HG02852 (cell line): ENCODE measurements around the gene FAM241A.
A peak's percentile ranks its signal among the peaks of the same experiment; 100 is the strongest.

Experiments
- ATAC-seq: cut with Tn5 transposase; IDR thresholded peaks from one replicate; pipeline ENCODE4 v1.9.1; 2021; ENCODE audit warnings: mild to moderate bottlenecking, moderate library complexity; ENCODE audit not compliant: unreplicated experiment

FAM241A gene

DNA sequence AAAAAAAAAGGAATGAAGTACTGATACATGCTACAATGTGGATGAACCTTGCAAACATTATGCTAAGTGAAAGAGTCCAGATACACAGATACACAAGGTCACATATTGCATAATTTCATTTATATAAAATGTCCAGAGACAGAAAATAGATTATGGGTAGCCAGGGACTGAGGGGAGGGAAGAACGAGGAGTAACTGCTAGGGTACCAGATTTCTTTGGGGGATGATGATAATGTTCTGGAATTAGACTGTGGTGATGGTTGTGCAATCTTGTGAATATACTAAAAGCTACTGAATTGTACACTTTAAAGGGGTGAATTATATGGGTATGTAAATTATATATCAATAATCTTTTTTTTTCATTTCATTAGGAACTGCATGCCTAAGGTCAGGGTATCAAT, 65.5 kb downstream of the FAM241A start:
- ATAC-seq = no peak

DNA sequence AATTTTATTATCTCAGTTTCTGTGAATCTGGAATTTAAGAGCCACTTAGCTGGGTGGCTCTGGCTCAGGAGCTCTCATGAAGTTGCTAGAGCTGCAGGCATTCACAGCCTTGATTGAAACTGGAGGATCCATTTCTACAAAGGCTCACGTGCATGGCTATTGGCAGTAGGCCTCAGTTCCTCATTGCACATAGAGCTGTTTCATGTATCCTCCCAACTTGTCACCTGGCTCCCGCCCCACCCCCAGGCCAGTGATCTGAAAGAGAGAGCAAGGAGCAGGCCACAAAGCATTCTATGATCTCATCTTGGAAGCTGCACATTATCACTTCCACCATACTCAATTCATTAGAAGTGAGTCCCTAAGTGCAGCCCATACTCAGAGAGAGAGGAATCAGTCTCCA, 67.8 kb downstream of the FAM241A start:
- peak; percentile 82 for ATAC-seq

DNA sequence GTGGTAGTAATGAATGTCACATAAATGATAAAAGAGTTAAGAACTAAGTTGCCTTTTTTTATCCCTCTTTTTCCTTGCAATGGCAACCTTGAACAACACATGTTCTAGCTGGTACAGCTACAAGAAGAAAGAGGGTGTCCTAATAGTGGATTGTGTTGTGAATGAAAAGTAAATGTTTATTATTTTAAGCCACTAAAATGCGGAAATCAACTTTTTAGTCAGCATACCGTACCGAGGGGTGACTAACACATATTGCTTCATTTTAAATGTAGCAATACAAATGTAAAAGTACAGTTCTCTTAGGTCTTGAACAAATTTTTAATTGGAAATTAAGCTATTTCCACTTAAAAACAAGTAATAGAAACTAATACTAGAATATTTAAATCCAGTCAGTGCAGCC, 68.6 kb downstream of the FAM241A start:
- ATAC-seq = no peak

DNA sequence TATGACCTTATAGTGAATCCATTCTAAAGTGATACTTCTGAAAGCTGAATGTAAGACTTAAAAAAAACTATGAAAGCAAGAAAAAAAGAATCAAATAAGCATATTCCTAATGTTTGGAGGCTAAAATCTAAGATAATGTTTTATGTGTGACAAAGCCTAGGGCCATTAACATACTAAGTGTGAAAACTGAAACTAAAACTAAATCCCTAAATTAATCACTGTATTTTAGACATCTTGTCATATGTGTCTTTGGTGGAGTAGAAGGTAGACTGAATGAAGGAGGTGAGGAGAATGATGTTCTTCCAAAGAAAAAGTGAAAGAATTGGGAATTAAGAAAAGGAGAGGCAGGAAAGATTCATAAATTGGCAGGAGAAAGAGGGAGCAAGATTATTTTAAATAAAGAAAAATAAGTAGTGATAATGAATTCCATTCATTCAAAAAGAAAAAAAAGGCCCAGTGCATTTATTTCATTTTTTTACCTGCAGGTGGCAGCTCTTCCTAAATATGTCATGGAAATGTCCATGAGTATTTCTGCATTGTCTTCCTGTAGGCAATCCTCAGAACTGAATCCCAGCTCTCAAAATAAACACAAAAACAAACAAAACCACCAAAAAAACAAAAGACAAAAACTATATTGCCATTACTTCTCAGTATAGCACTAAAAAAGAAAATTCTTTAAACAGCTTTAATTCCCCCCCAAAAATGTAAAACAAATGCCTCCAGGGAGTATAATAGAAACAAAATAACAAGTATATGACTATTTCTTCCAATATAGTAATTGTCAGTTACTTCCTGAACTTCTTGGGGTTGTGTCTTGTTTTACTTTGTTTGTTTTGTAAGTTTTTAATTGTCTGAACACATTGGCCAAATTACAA, 69.4 kb downstream of the FAM241A start:
- no peak for ATAC-seq

DNA sequence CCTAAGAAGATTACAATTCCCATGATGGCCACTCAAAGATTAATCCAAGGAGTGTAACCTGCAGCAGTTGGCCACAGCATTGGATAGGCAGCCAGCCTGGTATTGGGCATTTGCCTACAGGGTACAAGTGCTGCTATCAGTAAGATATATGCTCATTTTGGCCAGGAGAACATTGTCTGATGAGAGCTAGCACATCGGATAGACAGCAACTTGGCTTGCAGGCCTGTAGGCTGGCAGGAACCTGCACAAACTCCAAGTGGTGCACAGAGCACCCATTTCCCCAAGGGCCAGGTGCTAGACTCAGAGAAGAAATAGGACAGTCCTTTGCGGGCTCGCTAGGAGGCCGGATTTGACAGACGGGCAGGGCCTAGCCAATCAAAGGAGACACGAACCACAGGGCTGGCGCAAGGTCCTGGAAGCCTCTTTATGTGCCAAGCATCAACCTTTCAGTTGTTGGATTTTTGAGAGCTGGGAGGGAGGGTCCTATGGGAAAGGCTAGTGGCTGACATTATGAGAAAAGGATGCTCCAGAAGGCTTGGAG, 74.6 kb downstream of the FAM241A start:
- ATAC-seq = no peak

DNA sequence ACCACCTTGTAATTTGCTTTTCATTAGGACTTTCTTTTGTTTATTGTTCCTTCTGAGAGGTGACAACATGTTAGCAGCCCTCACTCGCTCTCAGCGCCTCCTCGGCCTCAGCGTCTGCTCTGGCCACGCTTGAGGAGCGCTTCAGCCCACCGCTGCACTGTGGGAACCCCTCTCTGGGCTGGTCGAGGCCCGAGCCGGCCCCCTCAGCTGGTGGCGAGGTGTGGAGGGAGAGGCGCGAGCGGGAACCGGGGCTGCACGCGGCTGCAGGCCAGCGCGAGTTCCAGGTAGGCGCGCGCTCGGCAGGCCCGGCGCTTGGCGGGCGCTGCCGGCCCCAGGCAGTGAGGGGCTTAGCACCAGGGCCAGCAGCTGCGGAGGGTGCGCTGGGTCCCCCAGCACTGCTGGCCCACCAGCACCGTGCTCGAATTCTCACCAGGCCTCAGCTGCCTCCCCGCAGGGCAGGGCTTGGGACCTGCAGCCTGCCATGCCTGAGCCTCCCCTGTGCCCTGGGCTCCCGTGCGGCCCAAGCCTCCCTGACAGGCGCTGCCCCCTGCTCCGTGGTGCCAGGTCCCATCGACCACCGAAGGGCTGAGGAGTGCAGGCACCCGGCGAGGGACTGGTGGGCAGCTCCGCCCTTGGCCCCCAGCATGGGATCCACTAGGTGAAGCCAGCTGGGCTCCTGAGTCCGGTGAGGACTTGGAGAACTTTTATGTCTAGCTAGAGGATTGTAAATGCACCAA, 77.1 kb downstream of the FAM241A start:
- ATAC-seq = no peak

DNA sequence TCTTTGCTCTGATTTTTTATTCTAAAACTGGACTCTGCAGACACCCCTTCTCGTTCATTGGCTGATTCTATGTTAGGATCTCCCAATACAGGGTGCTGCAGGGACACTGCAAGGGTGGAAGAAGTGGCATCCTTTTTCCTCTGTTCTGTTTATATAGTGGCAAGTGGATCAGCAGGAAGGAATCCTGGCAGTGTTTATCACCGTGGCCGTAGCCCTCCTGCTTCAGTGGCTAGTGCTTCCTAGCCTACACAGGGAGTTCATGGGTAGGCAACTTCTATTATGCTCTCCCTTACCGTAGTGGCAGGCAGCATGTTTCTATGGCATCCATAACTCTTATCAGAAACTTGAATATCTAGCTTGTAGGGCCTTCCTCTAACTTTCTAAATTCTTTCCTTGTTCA, 79.9 kb downstream of the FAM241A start:
- no peak for ATAC-seq

DNA sequence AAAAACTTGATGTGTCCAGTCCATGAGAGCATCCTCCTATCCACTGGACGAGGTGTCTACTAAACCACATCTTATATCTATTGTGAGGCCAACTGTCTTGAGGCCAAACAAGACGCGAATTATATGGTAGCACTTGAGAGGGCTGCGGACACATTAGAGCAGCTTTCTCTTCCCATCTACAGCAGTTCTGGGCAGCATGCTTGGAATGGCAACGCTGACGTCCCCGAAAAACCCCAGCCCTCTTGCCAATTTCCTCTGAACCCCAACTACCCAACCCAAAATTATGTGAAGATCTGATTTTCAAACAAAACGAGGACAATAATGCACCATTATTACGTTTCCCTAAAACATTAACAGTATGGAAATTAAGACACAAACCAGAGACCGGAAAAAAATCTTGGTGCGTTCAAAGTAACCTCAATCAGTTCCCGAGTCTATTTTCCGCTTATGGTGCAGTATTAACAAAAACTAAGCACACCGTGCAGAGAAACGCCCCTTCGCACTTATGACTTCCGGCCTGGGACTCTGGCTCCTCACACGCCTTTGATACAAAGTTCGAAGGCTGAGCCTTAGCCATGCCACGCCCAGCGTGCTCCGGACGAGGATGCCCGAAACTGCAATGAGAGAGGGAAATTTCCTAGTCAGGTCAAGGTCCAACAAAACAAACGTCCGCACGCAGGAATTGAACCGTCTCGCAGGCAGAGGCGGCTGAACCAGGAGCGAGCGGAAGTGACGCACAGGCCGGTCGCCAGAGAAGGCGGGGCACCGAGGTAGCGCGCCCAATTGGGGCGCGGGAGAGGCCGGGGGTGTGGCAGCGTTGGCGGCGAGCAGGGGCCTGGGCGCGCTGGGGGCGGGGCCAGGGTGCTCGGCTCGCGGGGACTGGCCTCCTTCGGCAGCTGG, 85.9 kb downstream of the FAM241A start:
- ATAC-seq = peak; percentile 81

DNA sequence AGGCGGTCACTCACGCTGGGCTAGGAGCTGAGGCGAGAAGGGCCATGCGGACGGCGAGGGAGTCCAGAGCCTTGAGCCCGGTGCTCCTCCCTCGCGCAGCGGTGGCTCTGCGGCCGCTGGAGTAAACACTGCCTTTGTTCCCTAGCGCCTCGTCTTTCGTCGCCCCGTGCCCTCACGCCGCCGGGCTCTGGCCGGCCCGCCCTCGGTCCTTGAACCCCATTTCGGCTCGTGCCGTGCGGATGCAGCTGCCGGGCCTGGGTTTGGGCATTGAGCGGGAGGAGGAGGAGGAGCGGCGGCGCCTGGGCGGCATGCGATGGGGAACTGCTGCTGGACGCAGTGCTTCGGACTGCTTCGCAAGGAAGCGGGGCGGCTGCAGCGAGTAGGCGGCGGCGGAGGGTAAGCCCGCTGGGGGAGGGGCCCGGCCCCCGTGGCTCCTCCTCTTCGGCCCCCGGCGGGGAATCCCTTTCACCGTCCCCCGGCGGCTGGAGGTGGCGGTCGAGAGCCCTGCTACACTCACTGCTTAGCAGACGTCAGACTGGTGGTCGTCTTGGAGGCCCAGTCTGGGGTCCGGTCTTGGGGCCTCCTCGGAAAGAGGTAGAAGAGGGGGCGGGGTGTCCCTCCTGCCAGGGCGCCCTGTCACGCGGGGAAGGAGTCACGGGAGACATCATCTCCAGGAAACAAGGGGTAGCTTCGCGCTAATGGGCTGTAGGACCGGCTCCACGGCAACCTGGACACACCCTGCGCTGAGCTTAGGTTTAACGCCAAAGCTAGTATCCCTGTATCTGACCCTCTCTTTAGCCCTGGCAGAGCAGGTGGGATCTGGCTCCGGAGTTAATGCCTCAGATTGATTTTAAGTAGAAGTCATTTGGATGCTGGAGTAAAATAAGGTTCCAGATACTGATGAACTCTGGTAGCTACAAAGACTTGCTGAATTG, 86.8 kb downstream of the FAM241A start, which contains the start of gene AP1AR:
Gene AP1AR (plus strand): TSS at position 9 of the 935 bp plus-strand sequence. CDS start 305 bp downstream, at position 314.
- ATAC-seq = peak; percentile 62

DNA sequence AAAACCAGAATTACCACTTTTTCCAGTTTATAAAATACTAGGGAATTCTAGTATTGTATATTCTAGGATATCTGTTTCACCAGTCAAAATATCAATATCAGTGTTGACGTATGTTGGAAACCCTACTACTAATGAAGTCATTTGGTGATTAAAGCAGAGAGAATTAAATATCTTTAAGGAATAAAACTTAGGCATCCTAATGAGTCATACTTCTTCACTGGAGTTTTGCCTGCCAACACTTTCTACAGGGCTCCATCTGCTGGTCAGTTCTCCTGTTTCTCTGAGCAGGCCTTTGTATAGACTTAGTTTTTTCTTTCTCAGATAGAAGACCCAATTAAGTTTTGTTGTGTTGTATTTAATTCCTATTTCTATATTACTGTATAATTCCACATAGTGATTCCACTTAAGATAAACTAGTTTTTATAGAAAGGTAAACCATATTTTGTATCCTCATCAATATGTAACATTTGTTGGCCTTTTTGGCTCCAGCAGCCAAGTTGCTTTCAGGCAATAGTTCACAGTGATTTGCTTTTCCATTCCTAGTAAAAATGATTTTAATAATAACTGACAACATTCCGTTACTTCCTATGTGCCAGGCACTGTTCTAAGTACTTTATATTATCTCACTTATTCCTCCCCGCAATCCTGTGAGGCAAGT, 89.8 kb downstream of the FAM241A start:
- ATAC-seq = no peak

DNA sequence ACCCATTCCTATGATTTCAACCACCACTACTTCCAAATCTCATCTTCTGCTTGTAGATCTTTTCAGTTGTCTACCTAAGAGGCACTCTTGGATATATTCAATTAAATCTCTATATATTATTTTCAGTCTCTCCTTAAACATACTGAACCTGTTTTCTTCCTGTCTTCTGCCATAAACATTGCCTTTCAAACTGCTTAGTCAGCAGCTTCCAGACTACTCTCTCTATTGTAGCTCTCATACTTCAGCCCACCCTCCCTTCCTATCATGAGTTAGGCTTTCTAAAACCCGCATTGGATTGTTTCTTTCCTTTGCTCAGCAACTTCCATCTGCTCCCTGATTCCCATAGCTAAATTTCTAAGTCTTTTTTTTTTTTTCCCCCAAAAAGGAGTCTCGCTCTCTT, 90.8 kb downstream of the FAM241A start:
- ATAC-seq = no peak

DNA sequence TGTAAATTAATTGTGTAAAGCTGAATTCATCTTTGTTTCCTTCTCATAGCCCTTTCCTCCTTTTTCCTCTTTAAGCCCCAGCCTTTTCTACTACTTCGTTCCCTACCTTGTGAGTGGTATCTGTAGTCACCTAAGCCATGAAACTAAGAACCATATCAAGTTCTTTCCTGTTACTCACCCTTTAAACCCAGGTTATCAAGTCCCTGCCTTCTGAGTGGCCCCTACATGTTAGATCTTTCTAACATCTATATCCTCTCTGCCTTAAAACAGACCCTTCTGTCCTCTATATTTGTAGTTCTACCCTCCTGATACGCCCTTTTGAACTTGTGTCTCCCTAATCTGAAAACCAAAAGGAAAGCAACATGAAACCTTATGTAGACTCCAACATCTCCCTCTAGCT, 93.6 kb downstream of the FAM241A start:
- no peak for ATAC-seq
